Epidermal melanocyte (primary cell): Measurements from ENCODE around the gene CTBP1.

Experiments
- DNase-seq: peaks from one replicate; pipeline ENCODE4 v3.0.0; 2011; ENCODE audit warnings: low spot score; ENCODE audit not compliant: insufficient read length

The CTBP1 gene

GRCh38 chr4:1250921-1251772 lies 2.2 kb upstream of the CTBP1 start:
- DNase-seq = no peak

- DNase-seq = no peak
Measured at GRCh38 chr4:1250527-1250812, 1.5 kb upstream of the CTBP1 start.

GRCh38 chr4:1249731-1250526 lies 999 bp upstream of the CTBP1 start:
- DNase-seq = peak; percentile 38

- peak; percentile 85 for DNase-seq
Measured at GRCh38 chr4:1249148-1249730, 309 bp upstream of the CTBP1 start.

- peak; percentile 43 for DNase-seq
Measured at GRCh38 chr4:1247864-1248244, 1.1 kb downstream of the CTBP1 start.

GRCh38 chr4:1246901-1247863 lies 1.7 kb downstream of the CTBP1 start:
- DNase-seq = peak; percentile 20

- DNase-seq = peak; percentile 17
Measured at GRCh38 chr4:1246111-1246881, 2.6 kb downstream of the CTBP1 start.

- DNase-seq = no peak
Measured at GRCh38 chr4:1245481-1246051, 3.4 kb downstream of the CTBP1 start.

GRCh38 chr4:1244978-1245471 lies 3.9 kb downstream of the CTBP1 start:
- DNase-seq = peak; percentile 8

- DNase-seq = peak; percentile 13
Measured at GRCh38 chr4:1244081-1244977, 4.6 kb downstream of the CTBP1 start.

GRCh38 chr4:1243451-1244080 lies 5.4 kb downstream of the CTBP1 start:
- peak; percentile 14 for DNase-seq

- DNase-seq = peak; percentile 9
Measured at GRCh38 chr4:1242506-1243450, 6.2 kb downstream of the CTBP1 start.

- peak; percentile 7 for DNase-seq
Measured at GRCh38 chr4:1241936-1242505, 6.9 kb downstream of the CTBP1 start.

- DNase-seq = peak; percentile 19
Measured at GRCh38 chr4:1241466-1241935, 7.4 kb downstream of the CTBP1 start.

GRCh38 chr4:1240721-1241465 lies 8.0 kb downstream of the CTBP1 start:
- peak; percentile 15 for DNase-seq

- DNase-seq = peak; percentile 20
Measured at GRCh38 chr4:1239950-1240307, 9.0 kb downstream of the CTBP1 start.
